Central memory CD8-positive, alpha-beta T cell (primary cell): ENCODE results near the gene GMCL1.
A peak's percentile ranks its signal among the peaks of the same experiment; 100 is the strongest.
"Not testable (repeated sequence)": the region's sequence is repeated elsewhere in the genome, so short reads cannot be mapped to it uniquely, and the experiment has no call there.

ENCODE experiments used
- ATAC-seq: fragments of 150-1000 bp; cut with Tn5 transposase; replicated peaks from 2 replicates; pipeline ENCODE4 v1.10.0; 2022; ENCODE audit warnings: mild to moderate bottlenecking, moderate FRiP score, moderate number of reproducible peaks; ENCODE audit not compliant: poor library complexity, severe bottlenecking; ENCODE audit errors: extremely low read depth
- DNase-seq, 2 donors: peaks; one replicate each; pipeline ENCODE4 v3.0.0; 2021; ENCODE audit warnings: low spot score in 2 of 2
- H3K27ac Mint-ChIP-seq: one replicate; pipeline ENCODE4 v1.8.0; 2022; ENCODE audit warnings: low read depth, mild to moderate bottlenecking, moderate library complexity, mixed read lengths
- H3K27me3 Mint-ChIP-seq: one replicate; pipeline ENCODE4 v1.8.0; 2022; ENCODE audit warnings: mixed read lengths
- H3K36me3 Mint-ChIP-seq: one replicate; pipeline ENCODE4 v1.8.0; 2022; ENCODE audit warnings: mild to moderate bottlenecking, moderate library complexity, mixed read lengths; ENCODE audit not compliant: insufficient read depth
- H3K4me1 Mint-ChIP-seq: one replicate; pipeline ENCODE4 v1.8.0; 2022; ENCODE audit warnings: mixed read lengths
- H3K4me3 Mint-ChIP-seq: one replicate; pipeline ENCODE4 v1.8.0; 2022; ENCODE audit warnings: mild to moderate bottlenecking, moderate library complexity, mixed read lengths
- H3K9me3 Mint-ChIP-seq: one replicate; pipeline ENCODE4 v1.8.0; 2022; ENCODE audit warnings: mixed read lengths

GMCL1 gene

DNA sequence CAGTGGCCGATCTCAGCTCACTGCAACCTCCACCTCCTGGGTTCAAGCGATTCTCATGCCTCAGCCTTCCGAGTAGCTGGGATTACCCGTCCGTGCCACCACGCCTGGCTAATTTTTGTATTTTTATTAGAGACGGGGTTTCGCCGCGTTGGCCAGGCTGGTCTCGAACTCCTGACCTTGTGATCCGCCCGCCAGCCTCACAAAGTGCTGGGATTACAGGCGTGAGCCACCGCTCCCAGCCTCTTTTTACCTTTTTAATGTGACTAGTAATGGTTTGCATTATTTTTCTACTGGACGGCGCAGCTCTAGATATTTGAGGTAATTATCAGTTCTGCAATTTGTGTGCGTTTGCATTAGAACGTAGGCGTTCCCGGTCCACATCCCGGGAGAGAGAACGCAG, 65.3 kb downstream of the GMCL1 start:
- Mint-ChIP-seq H3K4me3 (peak overlapping the region; percentile 99), H3K27ac (peak overlapping the region; percentile 99), H3K4me1 (peaks cover 40% of the 10 kb centered on the region), H3K36me3 (peaks cover 49% of the 10 kb centered on the region)
- H3K27me3 Mint-ChIP-seq, ATAC-seq, H3K9me3 Mint-ChIP-seq, DNase-seq: not testable (repeated sequence)

DNA sequence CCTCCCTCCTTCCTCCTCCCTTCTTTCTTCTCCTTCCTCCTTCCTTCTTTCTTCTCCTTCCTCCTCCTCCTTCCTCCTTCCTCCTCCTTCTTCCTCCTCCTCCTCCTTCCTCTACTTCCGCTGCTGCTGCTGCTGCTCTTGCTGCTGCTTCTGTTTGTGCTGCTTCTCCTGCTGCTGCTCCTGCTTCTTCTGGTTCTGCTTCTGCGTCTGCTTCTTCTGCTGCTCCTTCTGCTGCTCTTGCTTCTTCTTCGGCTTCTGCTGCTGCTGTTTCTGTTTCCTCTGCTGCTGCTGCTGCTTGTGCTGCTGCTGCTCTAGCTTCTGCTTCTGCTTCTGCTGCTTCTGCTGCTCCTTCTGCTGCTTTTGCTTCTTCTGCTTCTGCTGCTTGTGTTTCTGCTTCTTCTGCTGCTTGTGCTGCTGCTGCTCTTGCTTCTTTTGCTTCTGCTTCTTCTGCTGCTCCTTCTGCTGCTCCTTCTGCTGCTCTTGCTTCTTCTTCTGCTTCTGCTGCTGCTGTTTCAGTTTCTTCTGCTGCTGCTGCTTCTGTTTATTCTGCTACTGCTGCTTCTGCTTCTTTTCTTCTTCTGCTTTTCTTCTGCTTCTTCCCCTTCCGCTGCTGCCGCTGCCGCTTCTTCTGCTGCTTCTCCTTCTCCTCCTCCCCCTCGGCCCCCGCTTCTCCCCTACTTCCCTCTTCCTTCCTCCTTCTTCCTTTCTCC, 72.9 kb downstream of the GMCL1 start:
- H3K9me3 Mint-ChIP-seq, result no peaks in the 10 kb centered on the region
- H3K36me3 Mint-ChIP-seq, result peaks cover 68% of the 10 kb centered on the region
- H3K27ac Mint-ChIP-seq, result peak overlapping the region; percentile 97
- H3K4me1 Mint-ChIP-seq, result peaks cover 42% of the 10 kb centered on the region
- DNase-seq, result no peak
- peak; percentile 58 for ATAC-seq
- no peaks in the 10 kb centered on the region for H3K27me3 Mint-ChIP-seq
- H3K4me3 Mint-ChIP-seq, result peak overlapping the region; percentile 85

DNA sequence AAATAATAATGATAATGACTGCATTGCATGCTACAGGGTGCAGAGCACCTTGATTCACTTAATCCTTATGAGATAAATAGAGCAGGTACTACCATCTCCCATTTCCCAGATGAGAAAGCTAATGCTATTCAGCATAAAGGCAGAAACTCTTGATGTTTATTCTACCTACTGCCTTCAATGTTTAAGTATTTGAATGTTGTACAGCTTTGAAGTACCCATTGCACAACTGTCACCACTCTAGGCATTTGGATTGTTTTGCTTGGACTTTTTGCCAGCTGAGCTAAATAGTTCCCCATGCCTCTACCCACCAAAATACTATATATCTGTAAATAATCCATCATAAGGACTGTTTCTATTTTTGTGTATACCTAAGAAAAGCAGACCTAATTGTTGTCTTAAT, 77.8 kb downstream of the GMCL1 start:
- H3K4me1 Mint-ChIP-seq, result peaks cover 16% of the 10 kb centered on the region
- ATAC-seq (no peak), DNase-seq (no peak)
- H3K36me3 Mint-ChIP-seq, result peaks cover 47% of the 10 kb centered on the region
- no peaks in the 10 kb centered on the region for H3K9me3 Mint-ChIP-seq
- no peaks in the 10 kb centered on the region for H3K27me3 Mint-ChIP-seq
- no peak overlapping the region for H3K27ac Mint-ChIP-seq
- no peak overlapping the region for H3K4me3 Mint-ChIP-seq

DNA sequence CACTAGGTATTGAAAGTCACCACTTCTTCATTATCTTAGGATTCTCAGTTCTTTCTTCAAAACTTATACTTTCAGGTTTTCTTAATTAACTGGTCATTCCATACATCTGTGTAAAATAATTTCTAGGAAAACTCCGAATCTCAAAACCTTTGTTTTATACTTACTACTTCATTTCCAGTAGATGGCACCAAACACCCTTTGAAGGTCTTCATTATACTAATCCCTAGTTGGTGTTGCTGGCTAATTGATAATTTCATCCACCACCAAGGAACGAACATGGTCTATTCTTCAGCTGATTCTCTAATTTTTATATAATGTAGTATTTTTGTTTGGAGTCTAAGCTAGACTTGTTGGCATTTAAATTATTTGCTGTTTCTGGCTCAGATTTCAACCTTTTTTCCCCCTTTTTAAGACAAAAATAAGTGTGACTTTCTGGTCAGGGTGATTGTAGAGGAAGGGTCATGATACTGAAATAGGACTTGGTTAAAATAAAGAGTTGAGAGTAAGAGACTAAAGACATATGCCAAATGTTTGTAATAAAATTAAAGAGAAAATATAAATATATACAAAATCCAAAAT, 82.6 kb downstream of the GMCL1 start:
- H3K36me3 Mint-ChIP-seq, result peaks cover 29% of the 10 kb centered on the region
- DNase-seq (no peak), ATAC-seq (no peak)
- H3K4me3 Mint-ChIP-seq, result no peak overlapping the region
- H3K9me3 Mint-ChIP-seq, result no peaks in the 10 kb centered on the region
- H3K4me1 Mint-ChIP-seq, result peaks cover 5% of the 10 kb centered on the region
- H3K27ac Mint-ChIP-seq, result peak overlapping the region; percentile 76
- H3K27me3 Mint-ChIP-seq, result no peaks in the 10 kb centered on the region

DNA sequence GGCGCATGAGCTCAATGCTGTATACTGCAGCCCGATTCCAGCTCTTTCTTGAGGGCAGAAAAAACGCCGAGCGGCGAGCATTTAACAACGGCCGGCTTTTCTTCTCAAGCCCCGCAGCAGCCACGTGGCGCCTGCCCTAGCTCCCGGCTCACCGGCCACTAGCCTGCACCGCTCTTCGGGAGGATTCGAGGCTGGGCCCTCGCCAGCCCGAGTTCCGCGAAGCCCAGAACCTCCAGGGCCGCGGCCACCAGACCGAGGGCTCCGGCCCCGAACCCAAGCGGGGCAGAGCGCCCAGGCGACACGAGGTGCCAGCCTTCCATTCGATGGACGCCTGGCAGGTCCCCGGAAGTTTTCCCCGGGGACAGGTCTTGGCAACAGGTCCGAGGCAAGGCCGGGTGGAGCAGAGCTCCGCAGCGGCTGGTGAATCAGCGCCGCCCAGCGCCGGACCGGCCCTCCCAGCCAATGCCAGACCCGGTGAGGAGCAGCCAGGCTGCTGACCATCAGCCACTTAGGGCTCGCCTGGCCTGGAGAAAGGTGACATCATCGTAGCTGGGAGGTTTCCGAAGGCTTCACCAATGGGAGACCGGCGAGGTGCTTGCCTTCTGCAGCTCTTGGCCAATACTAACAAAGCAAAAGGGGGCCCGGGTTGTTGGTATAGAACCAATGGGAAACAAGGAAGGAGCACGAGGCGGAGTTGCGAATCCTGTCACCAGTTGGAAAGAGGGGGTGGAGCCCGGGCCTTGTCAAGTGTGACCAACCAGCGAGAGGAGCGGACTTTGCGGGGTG, 84.9 kb downstream of the GMCL1 start:
- DNase-seq (peak in 1 of 2 donors; percentile 100), ATAC-seq (peak; percentile 92)
- Mint-ChIP-seq H3K9me3 (no peaks in the 10 kb centered on the region), H3K27me3 (no peaks in the 10 kb centered on the region), H3K36me3 (peaks cover 25% of the 10 kb centered on the region), H3K4me1 (peaks cover 11% of the 10 kb centered on the region), H3K27ac (peak overlapping the region; percentile 91), H3K4me3 (peak overlapping the region; percentile 82)

DNA sequence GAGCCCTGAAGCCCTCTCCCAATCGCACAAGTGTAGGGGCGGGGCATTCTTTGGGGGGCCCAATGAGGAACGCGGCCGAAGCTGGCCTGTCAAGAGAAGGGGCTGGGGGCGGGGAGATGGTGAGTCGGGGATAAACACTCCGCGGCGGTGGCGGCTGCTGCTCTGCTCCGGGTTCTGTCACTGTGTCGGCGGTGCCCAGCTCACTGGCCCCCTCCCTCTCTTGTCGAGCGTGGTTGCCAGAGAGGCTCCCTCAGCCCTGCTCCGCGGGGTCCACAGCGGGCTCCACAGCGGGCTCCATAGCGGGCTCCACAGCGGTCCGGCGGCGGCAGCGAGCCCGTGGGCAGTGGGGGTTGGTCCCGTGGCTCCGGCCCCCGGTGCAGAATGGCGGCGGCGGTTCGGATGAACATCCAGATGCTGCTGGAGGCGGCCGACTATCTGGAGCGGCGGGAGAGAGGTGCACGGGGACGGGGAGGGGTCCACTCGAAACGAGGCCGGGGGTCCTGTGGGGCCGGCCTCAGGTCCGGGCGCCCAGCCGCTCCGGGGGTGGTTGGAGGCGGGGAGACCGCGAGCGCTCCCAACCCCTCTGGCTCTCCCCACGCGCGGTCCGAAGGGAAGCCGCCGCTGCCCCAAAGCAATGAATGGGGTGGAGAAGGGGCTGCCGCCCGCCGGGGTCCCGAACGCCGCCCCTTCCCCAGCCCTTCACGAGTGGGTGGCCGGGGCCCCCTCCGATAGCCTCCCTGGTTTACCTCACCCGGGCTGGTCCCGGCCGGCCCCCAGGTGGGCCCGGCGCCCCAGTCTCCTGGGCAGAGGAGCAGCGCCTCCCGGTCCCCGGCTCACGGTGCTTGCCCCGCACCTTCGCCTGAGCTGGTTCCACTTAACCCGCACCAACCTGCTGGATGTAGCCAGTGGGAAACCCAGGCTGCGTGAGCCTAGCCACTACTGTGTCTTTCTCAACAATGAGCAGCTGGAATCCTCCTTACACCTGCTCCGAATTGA, 85.8 kb downstream of the GMCL1 start, which contains the start of gene MXD1:
MXD1 (plus strand) TSS at position 160 of the 996 bp plus-strand sequence; CDS start at position 382, 222 bp downstream.
- Mint-ChIP-seq H3K36me3 (peaks cover 22% of the 10 kb centered on the region), H3K27me3 (no peaks in the 10 kb centered on the region), H3K4me3 (peak within 1 kb of the TSS; percentile 82), H3K9me3 (no peaks in the 10 kb centered on the region), H3K27ac (peak within 1 kb of the TSS; percentile 91), H3K4me1 (peaks cover 11% of the 10 kb centered on the region)
- peak in 1 of 2 donors; percentile 97 for DNase-seq
- ATAC-seq, result no peak

DNA sequence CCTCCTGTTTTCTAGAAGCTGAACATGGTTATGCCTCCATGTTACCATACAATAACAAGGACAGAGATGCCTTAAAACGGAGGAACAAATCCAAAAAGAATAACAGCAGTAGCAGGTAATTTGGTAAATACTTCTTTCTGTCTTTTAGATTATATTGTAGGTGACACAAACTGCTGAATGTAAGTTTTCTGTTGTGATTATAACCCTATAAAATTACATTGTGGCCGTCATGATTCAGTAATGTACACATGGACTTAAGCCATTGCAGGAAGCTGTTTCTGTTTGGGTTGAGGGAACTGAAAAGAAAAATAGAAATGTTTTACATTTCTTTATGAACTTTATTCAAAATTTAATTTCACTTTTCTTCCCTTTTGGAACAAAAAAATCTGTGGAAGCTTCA, 86.6 kb downstream of the GMCL1 start:
- DNase-seq, result no peak
- Mint-ChIP-seq H3K36me3 (peaks cover 22% of the 10 kb centered on the region), H3K4me1 (peaks cover 11% of the 10 kb centered on the region), H3K4me3 (peak overlapping the region; percentile 82), H3K27ac (no peak overlapping the region), H3K27me3 (no peaks in the 10 kb centered on the region), H3K9me3 (no peaks in the 10 kb centered on the region)
- no peak for ATAC-seq

DNA sequence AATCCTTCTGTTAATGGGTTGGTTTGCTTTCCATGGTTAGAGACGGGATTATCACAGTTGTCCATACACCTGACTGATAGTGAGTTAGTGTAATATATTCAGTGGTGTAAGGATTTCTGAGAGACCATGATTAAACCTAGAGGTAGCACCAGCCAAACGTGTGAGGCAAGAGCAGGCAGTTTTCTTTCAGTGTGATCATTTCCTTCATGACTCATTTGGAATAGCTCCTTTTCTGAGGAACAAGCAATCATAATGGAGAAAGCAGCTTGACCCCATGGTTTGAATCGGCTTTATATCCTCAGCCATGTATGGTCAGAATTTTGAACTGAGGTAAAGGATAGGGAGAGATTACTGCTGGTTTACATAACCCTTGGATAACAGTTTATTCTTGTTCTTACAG, 88.4 kb downstream of the GMCL1 start:
- H3K36me3 Mint-ChIP-seq, result peaks cover 31% of the 10 kb centered on the region
- peak overlapping the region; percentile 44 for H3K27ac Mint-ChIP-seq
- H3K27me3 Mint-ChIP-seq, result no peaks in the 10 kb centered on the region
- H3K9me3 Mint-ChIP-seq, result no peaks in the 10 kb centered on the region
- ATAC-seq, result no peak
- DNase-seq, result no peak
- H3K4me1 Mint-ChIP-seq, result peaks cover 11% of the 10 kb centered on the region
- no peak overlapping the region for H3K4me3 Mint-ChIP-seq

DNA sequence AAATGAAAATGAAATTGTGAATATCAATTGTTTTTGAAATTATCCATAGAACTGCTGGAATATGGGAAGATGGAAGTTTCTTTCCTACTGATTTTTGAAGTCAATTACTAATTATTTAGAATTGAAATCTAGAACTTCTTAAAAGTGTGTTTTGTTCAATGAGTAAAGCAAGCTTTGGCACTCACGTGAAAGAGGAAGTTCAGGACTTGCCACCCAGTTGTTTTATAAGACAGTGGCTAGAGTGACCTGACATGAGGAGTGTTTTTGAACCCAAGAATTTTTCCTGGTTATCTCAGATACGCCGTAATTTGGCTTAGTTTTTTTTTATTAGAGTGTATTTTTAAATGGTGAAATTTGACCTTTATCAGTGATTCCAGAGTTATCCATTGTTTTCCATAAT, 88.9 kb downstream of the GMCL1 start:
- no peak overlapping the region for H3K4me3 Mint-ChIP-seq
- no peaks in the 10 kb centered on the region for H3K27me3 Mint-ChIP-seq
- peaks cover 32% of the 10 kb centered on the region for H3K36me3 Mint-ChIP-seq
- H3K9me3 Mint-ChIP-seq, result no peaks in the 10 kb centered on the region
- no peak overlapping the region for H3K27ac Mint-ChIP-seq
- peaks cover 16% of the 10 kb centered on the region for H3K4me1 Mint-ChIP-seq
- DNase-seq (no peak), ATAC-seq (no peak)

DNA sequence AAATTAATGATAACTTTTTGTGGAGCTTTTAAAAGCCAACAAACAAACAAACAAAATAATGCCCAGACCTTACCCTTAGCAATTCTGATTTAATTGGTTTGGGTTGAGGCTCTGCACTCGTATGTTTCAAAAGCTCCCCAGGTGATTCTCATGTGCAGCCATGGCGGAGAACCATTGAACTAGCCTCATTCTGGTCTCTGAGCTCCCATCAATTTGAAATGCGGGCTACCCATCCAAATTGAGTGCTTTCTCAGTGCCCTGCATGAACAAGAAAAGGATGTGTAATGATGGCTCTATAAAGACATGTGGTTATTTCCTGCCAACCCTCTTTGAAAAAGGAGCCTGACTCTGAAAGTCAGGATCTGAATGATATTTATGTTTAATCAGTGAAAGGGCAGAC, 93.7 kb downstream of the GMCL1 start:
- ATAC-seq (no peak), DNase-seq (no peak)
- Mint-ChIP-seq H3K36me3 (peaks cover 20% of the 10 kb centered on the region), H3K27me3 (no peaks in the 10 kb centered on the region), H3K9me3 (no peaks in the 10 kb centered on the region), H3K4me1 (peaks cover 10% of the 10 kb centered on the region), H3K4me3 (no peak overlapping the region), H3K27ac (no peak overlapping the region)

DNA sequence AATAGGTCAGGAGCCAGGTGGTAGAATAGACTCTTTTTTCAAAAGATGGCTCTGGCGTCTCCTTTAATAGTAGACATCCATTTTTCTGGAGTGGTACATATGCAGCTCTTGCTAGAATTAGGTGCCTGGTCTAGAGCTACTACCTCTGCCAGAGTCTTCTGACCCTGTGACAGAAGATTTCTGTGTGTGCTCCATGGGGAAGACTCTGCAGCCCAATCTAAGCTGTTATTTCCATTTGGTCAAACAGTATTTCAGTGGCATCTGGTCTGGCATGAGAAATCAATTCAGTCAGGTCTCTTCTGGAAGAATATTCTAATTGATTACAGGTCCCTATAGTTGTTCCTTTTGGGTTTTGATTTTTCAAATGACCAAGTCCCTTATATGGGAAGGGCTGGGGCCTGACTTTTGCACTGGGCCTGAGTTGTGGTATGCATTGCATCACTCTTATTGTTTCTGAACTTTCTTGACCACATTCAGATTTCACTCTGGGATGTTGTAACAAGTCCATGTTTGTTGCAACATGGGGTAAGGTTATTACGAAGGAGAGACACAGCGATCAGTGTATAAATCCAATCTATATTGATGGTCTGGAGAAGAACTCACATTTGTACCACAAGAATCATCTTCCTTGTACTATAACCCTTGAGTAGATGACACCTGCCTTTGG, 97.5 kb downstream of the GMCL1 start:
- Mint-ChIP-seq H3K27ac (no peak overlapping the region), H3K4me3 (no peak overlapping the region), H3K4me1 (peaks cover 19% of the 10 kb centered on the region), H3K9me3 (no peaks in the 10 kb centered on the region), H3K27me3 (no peaks in the 10 kb centered on the region), H3K36me3 (peaks cover 12% of the 10 kb centered on the region)
- DNase-seq, result no peak
- ATAC-seq, result no peak
